Esophagus squamous epithelium (tissue), 4 donors: ENCODE results near the gene BEND5.

Experiments
- CTCF ChIP-seq, 6 experiments: fragments of 450-650 bp in 4 of 6; fragments of 200-600 bp in 2 of 6; sonication (generic) in 2 of 6; IDR thresholded peaks; one replicate each; pipeline ENCODE4 v1.5.1; 2016 to 2019; ENCODE audit warnings: antibody characterized with exemption in 6 of 6, mild to moderate bottlenecking in 4 of 6, moderate library complexity in 4 of 6
- POLR2A ChIP-seq, 4 donors: fragments of 450-650 bp; IDR thresholded peaks; one replicate each; pipeline ENCODE4 v1.6.1; 2017; ENCODE audit warnings: antibody characterized with exemption in 4 of 4, mild to moderate bottlenecking in 4 of 4, moderate library complexity in 3 of 4

GRCh38 chr1:48726139-48726538 lies 50.6 kb downstream of the BEND5 start:
- TF ChIP-seq CTCF (IDR thresholded peaks at IDR 0.05) (no peak), POLR2A (IDR thresholded peaks at IDR 0.05) (no peak)
